HFFc6 (cell line): ENCODE data around the gene NFXL1. TPM values are rescaled to one million over a fixed set of nuclear protein-coding genes. Genes with fewer than 3 reads are reported as not detected.

Experiments
- DNase-seq: peaks from one replicate; pipeline ENCODE4 v3.0.0-alpha.2; 2018
- H3K27ac Mint-ChIP-seq: 2 replicates; pipeline ENCODE4 v1.8.0; 2020; ENCODE audit warnings: mild to moderate bottlenecking, mixed read lengths
- H3K27me3 Mint-ChIP-seq: 2 replicates; pipeline ENCODE4 v1.8.0; 2021; ENCODE audit warnings: mild to moderate bottlenecking, moderate library complexity, mixed read lengths; ENCODE audit not compliant: insufficient read depth
- H3K36me3 Mint-ChIP-seq: 2 replicates; pipeline ENCODE4 v1.8.0; 2021; ENCODE audit warnings: low read depth, mixed read lengths
- H3K4me1 Mint-ChIP-seq: 2 replicates; pipeline ENCODE4 v1.8.0; 2020; ENCODE audit warnings: low read depth, mixed read lengths
- H3K4me3 Mint-ChIP-seq: 2 replicates; pipeline ENCODE4 v1.8.0; 2020; ENCODE audit warnings: mild to moderate bottlenecking, moderate library complexity, mixed read lengths
- H3K9me3 Mint-ChIP-seq: 2 replicates; pipeline ENCODE4 v1.8.0; 2020; ENCODE audit warnings: mild to moderate bottlenecking, mixed read lengths
- total RNA-seq, 6 experiments: library from RNA; stranded (reverse); fragmentation: NEBNext Ultra II Directional; extraction: Animal tissue kit (Norgen Biotek cat#: 25700); gene quantifications; 2 replicates in 1 of 6; 3 replicates in 5 of 6; pipeline ENCODE4 v1.2.3, GENCODE V29; 2021
- TF ChIP-seq, protein P1 (sequence below): fragments of 200-600 bp; sonication (generic); IDR thresholded peaks from 2 replicates; pipeline ENCODE4 v1.5.0; 2021; ENCODE audit warnings: antibody characterized with exemption, mild to moderate bottlenecking

The NFXL1 gene
- total RNA-seq, 6 experiments from 2014 or later, result 8.4 to 10.8 (median 10.0) TPM

DNA sequence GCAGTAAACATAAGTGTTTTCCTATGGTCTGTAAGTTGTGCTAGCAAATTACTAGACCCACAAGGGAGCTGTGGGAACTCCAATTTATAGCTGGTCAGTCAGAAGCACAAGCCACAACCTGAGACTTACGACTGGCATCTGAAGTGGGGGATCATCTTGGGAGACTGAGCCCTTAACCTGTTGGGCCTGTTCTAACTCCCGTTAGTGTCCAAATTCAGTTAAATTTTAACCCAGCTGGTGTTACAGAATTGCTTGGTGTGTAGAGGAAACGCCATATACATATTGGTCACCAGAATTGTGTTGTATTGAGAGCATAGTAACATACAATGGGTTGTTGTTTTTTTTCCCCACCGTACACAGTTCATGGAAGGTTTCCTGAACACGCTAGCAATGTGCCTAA, 25.1 kb upstream of the NFXL1 start:
- no peak overlapping the region for H3K27ac Mint-ChIP-seq
- no peaks in the 10 kb centered on the region for H3K4me1 Mint-ChIP-seq
- no peak overlapping the region for H3K4me3 Mint-ChIP-seq

DNA sequence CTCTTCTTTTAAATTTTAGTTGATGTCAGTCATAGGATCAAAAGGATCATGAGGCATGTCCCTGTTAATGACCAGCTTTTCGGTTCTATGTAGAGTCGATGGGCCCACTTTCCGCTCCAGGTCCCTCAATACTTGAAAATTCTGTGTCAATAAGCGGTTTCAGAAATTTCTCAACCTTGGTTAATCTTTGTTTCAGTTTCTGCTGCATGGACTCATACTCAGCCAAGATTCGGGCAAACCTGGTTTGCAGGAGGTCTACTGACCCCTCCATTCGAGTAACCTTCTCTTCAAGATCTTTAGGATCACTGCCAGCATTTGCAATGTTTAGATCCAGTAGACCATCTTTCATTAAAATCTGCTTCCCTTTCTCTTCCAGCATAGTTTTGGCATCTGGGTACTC, 22.0 kb upstream of the NFXL1 start:
- Mint-ChIP-seq H3K27me3 (peaks cover 22% of the 10 kb centered on the region), H3K9me3 (no peaks in the 10 kb centered on the region), H3K27ac (no peak overlapping the region), H3K4me1 (peaks cover 5% of the 10 kb centered on the region), H3K4me3 (no peak overlapping the region), H3K36me3 (no peaks in the 10 kb centered on the region)
- TF ChIP-seq, protein P1, sequence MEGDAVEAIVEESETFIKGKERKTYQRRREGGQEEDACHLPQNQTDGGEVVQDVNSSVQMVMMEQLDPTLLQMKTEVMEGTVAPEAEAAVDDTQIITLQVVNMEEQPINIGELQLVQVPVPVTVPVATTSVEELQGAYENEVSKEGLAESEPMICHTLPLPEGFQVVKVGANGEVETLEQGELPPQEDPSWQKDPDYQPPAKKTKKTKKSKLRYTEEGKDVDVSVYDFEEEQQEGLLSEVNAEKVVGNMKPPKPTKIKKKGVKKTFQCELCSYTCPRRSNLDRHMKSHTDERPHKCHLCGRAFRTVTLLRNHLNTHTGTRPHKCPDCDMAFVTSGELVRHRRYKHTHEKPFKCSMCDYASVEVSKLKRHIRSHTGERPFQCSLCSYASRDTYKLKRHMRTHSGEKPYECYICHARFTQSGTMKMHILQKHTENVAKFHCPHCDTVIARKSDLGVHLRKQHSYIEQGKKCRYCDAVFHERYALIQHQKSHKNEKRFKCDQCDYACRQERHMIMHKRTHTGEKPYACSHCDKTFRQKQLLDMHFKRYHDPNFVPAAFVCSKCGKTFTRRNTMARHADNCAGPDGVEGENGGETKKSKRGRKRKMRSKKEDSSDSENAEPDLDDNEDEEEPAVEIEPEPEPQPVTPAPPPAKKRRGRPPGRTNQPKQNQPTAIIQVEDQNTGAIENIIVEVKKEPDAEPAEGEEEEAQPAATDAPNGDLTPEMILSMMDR, result no peak
- no peak for DNase-seq

More for the DNA sequence above, 25.1 kb upstream of the NFXL1 start:
- TF ChIP-seq, protein P1, result no peak
- no peak for DNase-seq
- no peaks in the 10 kb centered on the region for H3K9me3 Mint-ChIP-seq
- H3K36me3 Mint-ChIP-seq, result no peaks in the 10 kb centered on the region
- H3K27me3 Mint-ChIP-seq, result peaks cover 22% of the 10 kb centered on the region

DNA sequence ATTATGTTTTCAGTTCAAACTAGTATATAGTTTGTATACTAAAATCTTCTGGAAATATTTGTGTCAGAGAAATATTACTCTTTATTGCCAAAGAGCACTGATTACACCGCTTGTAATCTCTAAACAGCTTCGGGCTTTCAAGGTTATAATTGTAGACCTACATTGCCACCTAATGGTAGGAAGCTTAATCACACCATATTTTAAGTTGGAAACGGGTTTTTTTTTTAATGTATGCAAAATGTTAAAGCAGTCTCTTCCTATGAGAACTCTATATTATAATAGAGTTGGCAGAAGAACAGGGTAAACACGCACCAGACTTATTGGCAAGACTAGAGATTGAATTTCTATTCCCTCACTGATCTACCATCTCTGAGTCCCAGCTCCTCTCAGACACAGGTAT, 19.5 kb upstream of the NFXL1 start:
- H3K4me1 Mint-ChIP-seq, result peaks cover 16% of the 10 kb centered on the region
- no peak overlapping the region for H3K27ac Mint-ChIP-seq
- DNase-seq, result peak; percentile 16
- no peak overlapping the region for H3K4me3 Mint-ChIP-seq
- TF ChIP-seq, protein P1, result peak; percentile 85
- no peaks in the 10 kb centered on the region for H3K9me3 Mint-ChIP-seq
- no peaks in the 10 kb centered on the region for H3K36me3 Mint-ChIP-seq
- H3K27me3 Mint-ChIP-seq, result peaks cover 19% of the 10 kb centered on the region

DNA sequence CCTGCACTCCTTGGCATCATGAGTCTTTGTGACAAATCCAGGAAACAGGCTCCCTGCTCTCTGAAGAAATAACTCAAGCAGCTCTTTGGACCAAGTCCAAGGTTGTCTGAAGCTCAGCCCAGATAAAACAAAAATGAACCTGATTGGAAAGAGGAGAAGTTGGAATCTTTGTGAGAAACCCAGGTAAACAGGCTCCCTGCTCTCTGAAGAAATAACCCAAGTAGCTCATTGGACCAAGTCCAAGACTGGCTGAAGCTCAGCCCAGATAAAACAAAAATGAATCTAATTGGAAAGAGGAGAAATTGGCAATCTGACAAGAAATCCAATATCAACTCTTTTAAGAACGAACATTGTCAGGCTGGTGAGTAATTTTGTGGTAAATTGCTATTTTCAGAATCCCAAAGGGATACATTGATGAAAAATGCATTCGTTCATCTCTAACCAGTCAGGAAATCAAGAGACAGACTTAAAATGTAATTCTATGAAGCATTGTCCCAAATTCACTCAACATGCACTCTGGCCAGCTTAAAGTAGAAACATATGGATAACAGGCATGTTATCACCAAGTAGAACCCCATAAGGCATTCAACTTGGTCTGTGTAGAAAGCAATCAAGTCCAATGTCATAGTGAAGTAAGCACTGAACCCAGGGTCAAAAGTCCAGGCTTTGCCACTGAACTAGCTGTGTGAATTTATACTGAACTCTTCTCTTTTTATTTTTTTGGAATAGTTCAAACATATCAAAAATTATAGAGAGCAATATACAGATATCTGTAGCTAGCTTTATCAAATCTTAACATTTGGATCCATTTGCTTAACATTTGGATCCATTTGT, 16.8 kb upstream of the NFXL1 start:
- TF ChIP-seq, protein P1, result no peak
- no peaks in the 10 kb centered on the region for H3K9me3 Mint-ChIP-seq
- no peak overlapping the region for H3K4me3 Mint-ChIP-seq
- H3K4me1 Mint-ChIP-seq, result peaks cover 22% of the 10 kb centered on the region
- no peak overlapping the region for H3K27ac Mint-ChIP-seq
- H3K27me3 Mint-ChIP-seq, result peaks cover 12% of the 10 kb centered on the region
- peak; percentile 44 for DNase-seq
- no peaks in the 10 kb centered on the region for H3K36me3 Mint-ChIP-seq

DNA sequence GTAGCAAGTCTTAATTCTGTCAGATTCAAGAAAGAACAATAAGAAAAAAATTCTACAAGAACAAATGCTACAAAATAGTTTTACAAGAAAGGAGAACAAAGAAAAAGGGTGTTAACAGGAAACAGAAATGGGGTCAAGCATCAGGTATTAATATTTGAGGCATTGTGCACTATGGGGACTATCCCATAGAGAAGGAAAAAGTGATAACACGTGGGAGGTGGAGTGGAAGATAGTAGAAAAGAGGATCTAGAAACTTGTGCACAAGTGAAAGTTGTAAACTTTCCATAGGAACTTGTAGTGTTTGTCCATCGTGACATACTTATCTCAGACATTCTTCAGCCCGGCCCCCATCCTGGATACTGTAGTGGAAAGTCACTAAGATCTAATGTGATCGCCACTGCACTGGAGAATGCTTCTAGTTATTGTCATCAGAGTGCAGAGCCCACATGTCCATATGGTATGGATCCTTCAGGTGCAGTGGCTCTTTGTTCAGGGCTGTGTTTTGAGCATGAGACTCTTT, 15.4 kb upstream of the NFXL1 start:
- Mint-ChIP-seq H3K9me3 (no peaks in the 10 kb centered on the region), H3K27me3 (peaks cover 9% of the 10 kb centered on the region), H3K27ac (no peak overlapping the region), H3K4me1 (peaks cover 22% of the 10 kb centered on the region), H3K4me3 (no peak overlapping the region), H3K36me3 (no peaks in the 10 kb centered on the region)
- TF ChIP-seq, protein P1, result no peak
- DNase-seq, result no peak
